ENCODE results near the gene MAP10.

DNA sequence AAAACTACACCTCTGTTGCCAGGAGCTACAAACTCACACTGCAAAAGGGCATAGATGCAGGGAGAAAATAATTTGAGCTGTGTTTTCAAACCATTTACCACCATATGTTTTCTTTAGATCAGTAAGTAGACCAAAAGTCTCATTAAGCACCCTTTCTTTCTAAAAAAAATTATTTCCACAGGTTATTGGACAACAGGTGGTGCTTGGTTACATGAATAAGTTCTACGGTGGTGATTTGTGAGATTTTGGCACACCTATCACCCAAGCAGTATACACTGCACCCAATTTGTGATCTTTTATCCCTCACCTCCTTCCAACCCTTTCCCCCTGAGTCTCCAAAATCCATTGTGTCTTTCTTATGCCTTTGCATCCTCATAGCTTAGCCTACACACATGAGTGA, 21.1 kb downstream of the MAP10 start:
- TF ChIP-seq, protein P1, sequence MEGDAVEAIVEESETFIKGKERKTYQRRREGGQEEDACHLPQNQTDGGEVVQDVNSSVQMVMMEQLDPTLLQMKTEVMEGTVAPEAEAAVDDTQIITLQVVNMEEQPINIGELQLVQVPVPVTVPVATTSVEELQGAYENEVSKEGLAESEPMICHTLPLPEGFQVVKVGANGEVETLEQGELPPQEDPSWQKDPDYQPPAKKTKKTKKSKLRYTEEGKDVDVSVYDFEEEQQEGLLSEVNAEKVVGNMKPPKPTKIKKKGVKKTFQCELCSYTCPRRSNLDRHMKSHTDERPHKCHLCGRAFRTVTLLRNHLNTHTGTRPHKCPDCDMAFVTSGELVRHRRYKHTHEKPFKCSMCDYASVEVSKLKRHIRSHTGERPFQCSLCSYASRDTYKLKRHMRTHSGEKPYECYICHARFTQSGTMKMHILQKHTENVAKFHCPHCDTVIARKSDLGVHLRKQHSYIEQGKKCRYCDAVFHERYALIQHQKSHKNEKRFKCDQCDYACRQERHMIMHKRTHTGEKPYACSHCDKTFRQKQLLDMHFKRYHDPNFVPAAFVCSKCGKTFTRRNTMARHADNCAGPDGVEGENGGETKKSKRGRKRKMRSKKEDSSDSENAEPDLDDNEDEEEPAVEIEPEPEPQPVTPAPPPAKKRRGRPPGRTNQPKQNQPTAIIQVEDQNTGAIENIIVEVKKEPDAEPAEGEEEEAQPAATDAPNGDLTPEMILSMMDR (IDR thresholded peaks at IDR 0.05): no peak
- no peak for TF ChIP-seq POLR2A (IDR thresholded peaks at IDR 0.05)
